ENCODE data around the gene IL37. TPM values are rescaled to one million over a fixed set of nuclear protein-coding genes. Genes with fewer than 3 reads are reported as not detected.

The IL37 gene
- total and polyA plus RNA-seq, 2 donors (not counting 3 experiments of a cell fraction or from before 2014, with no cell fraction given): not detected

DNA sequence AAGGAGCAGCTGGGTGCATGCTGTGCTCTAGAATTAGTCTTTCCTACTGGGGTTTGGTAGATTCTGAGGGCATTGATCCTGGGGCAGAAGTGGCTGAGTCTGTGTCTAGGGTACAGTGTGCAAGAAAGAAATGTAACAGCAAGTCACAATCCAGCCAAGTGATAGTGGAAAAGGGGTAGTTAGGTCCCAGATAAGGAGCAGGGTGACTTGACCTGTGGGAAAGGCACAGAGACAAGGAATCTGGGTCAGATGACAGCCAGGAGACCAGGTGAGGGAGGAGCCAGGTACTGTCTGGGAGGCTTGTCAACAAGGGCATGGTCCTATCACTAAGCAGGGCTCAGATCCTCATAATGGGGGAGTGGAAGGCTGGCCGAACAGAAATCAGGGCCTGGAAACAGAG lies 8.1 kb downstream of the IL37 start:
- ChIA-PET POLR2A (no interaction called here), CTCF (interaction anchor here (1.2 to 2.2 kb wide), 3 partner anchors 23 to 169 kb away, joined by 3 to 7 read pairs (median 5); no protein-coding TSS in a partner anchor)
- Histone ChIP-seq H3K36me3 (ENCODE audit: control insufficient read depth in 2 of 2, extremely low read depth in 1 of 2, insufficient read depth in 2 of 2, low read length in 2 of 2) (no peaks in the 10 kb centered on the region), H3K79me2 (ENCODE audit: control insufficient read depth, insufficient read depth, low read length) (no peaks in the 10 kb centered on the region), H3K27ac (ENCODE audit: insufficient read depth, low read depth, low read length) (no peak overlapping the region), H3K9me3 (replicated peaks; ENCODE audit: control insufficient read depth, insufficient read depth, low read length) (no peaks in the 10 kb centered on the region), H2AFZ (ENCODE audit: low read depth, low read length) (no peak overlapping the region), H3K4me3 (replicated peaks in 1 of 3; ENCODE audit: insufficient read depth in 1 of 3, low read depth in 1 of 3, low read length in 3 of 3) (no peak overlapping the region), H3K4me1 (ENCODE audit: control insufficient read depth, extremely low read depth, insufficient read depth, low read length) (no peaks in the 10 kb centered on the region), H3K9ac (replicated peaks; ENCODE audit: extremely low read depth, insufficient read depth, low read length) (no peak overlapping the region), H3K9me1 (replicated peaks; ENCODE audit: control insufficient read depth, extremely low read depth, insufficient read depth, low read length) (no peaks in the 10 kb centered on the region), H4K20me1 (replicated peaks; ENCODE audit: control insufficient read depth, extremely low read depth, insufficient read depth, low read length) (no peaks in the 10 kb centered on the region), H3K4me2 (ENCODE audit: insufficient read depth, low read length) (no peak overlapping the region), H3K27me3 (ENCODE audit: control insufficient read depth in 2 of 2, insufficient read depth in 2 of 2, low read length in 2 of 2) (peaks cover 8 to 14% of the 10 kb centered on the region in 2 experiments)
- DNase-seq (ENCODE audit: low read depth, low spot score) (no peak), FAIRE-seq (no peak)
- dilution Hi-C loops (cut with MboI; ENCODE audit: extremely low pct_ligation_motif_present, low sequenced_read_pairs): no loop called here
- no TSS peak for BruUV-seq (replicated peaks)
- TF ChIP-seq GATA2 (IDR thresholded peaks at IDR 0.05; ENCODE audit: insufficient read depth, insufficient read length, low read depth, low read length) (no peak), FOS (IDR thresholded peaks at IDR 0.05; ENCODE audit: borderline replicate concordance, insufficient read depth, low read length) (no peak), JUN (IDR thresholded peaks at IDR 0.05; ENCODE audit: borderline replicate concordance, insufficient read depth, insufficient read length, low read depth) (no peak), EZH2 (IDR thresholded peaks at IDR 0.05; ENCODE audit: borderline replicate concordance, low read depth, low read length, severe bottlenecking) (no peak), MYC (IDR thresholded peaks at IDR 0.05; ENCODE audit: low read depth, low read length) (no peak), POLR2A (IDR thresholded peaks at IDR 0.05; ENCODE audit: low read depth, low read length) (no peak), POLR2AphosphoS5 (IDR thresholded peaks at IDR 0.05; ENCODE audit: insufficient read depth, low read depth, low read length) (no peak)
- TF ChIP-seq, protein P1, sequence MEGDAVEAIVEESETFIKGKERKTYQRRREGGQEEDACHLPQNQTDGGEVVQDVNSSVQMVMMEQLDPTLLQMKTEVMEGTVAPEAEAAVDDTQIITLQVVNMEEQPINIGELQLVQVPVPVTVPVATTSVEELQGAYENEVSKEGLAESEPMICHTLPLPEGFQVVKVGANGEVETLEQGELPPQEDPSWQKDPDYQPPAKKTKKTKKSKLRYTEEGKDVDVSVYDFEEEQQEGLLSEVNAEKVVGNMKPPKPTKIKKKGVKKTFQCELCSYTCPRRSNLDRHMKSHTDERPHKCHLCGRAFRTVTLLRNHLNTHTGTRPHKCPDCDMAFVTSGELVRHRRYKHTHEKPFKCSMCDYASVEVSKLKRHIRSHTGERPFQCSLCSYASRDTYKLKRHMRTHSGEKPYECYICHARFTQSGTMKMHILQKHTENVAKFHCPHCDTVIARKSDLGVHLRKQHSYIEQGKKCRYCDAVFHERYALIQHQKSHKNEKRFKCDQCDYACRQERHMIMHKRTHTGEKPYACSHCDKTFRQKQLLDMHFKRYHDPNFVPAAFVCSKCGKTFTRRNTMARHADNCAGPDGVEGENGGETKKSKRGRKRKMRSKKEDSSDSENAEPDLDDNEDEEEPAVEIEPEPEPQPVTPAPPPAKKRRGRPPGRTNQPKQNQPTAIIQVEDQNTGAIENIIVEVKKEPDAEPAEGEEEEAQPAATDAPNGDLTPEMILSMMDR (IDR thresholded peaks at IDR 0.05; ENCODE audit: extremely low read depth in 1 of 2, insufficient read depth in 1 of 2, low read depth in 1 of 2, low read length in 2 of 2): no peak
- TF ChIP-seq, protein P2, sequence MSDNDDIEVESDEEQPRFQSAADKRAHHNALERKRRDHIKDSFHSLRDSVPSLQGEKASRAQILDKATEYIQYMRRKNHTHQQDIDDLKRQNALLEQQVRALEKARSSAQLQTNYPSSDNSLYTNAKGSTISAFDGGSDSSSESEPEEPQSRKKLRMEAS (IDR thresholded peaks at IDR 0.05; ENCODE audit: insufficient read depth, insufficient read length): no peak
- intact Hi-C loops (cut with micrococcal nuclease): no loop called here

All from endothelial cell of umbilical vein (primary cell).